GM12878 (cell line): ENCODE measurements around the gene FRMD5. TPM values are rescaled to one million over a fixed set of nuclear protein-coding genes. Genes with fewer than 3 reads are reported as not detected.
A peak's percentile ranks its signal among the peaks of the same experiment; 100 is the strongest.

Source experiments
- CUX1 ChIP-seq: IDR thresholded peaks from 2 replicates; pipeline ENCODE4 v1.6.1; 2012; ENCODE audit warnings: improper control_type of control experiment, low read depth, low read length; ENCODE audit not compliant: insufficient replicate concordance
- E2F4 ChIP-seq: IDR thresholded peaks from 2 replicates; pipeline ENCODE4 v1.6.1; 2012; ENCODE audit warnings: low read depth, low read length, improper control_type of control experiment
- EP300 ChIP-seq, 2 experiments: fragments of 150-350 bp in 1 of 2; IDR thresholded peaks; 2 replicates each; pipeline ENCODE4 v1.6.1; 2011 to 2012; ENCODE audit warnings: low read depth in 2 of 2, low read length in 2 of 2, borderline replicate concordance in 1 of 2, improper control_type of control experiment in 1 of 2, inconsistent platforms in 1 of 2; ENCODE audit not compliant: control insufficient read depth in 1 of 2
- IRF4 ChIP-seq: IDR thresholded peaks from 2 replicates; pipeline ENCODE4 v1.6.1; 2011; ENCODE audit warnings: low read depth, low read length
- KDM1A ChIP-seq: fragments of 200-600 bp; sonication (generic); IDR thresholded peaks from 2 replicates; pipeline ENCODE4 v1.6.1; 2016; ENCODE audit warnings: borderline replicate concordance
- NFYA ChIP-seq: IDR thresholded peaks from 2 replicates; pipeline ENCODE4 v1.6.1; 2011; ENCODE audit warnings: low read depth, mild to moderate bottlenecking, low read length, improper control_type of control experiment, borderline replicate concordance
- NKRF ChIP-seq: fragments of 450-650 bp; conservative IDR thresholded peaks from 2 replicates; pipeline ENCODE4 v1.6.1; 2017; ENCODE audit warnings: mild to moderate bottlenecking, moderate library complexity
- PBX3 ChIP-seq: IDR thresholded peaks from 2 replicates; pipeline ENCODE4 v1.6.1; 2011; ENCODE audit warnings: mild to moderate bottlenecking, low read depth, low read length, moderate library complexity; ENCODE audit not compliant: insufficient replicate concordance
- POLR2AphosphoS2 ChIP-seq: IDR thresholded peaks from 2 replicates; pipeline ENCODE4 v1.6.1; 2011; ENCODE audit warnings: low read depth, mild to moderate bottlenecking, low read length, improper control_type of control experiment, moderate library complexity
- POU2F2 ChIP-seq: IDR thresholded peaks from 3 replicates; pipeline ENCODE4 v1.6.1; 2011; ENCODE audit warnings: low read depth, mild to moderate bottlenecking, low read length, borderline replicate concordance
- PRDM15 ChIP-seq: fragments of 450-650 bp; formaldehyde crosslinking; IDR thresholded peaks from 2 replicates; pipeline ENCODE4 v1.4.0; 2020; ENCODE audit warnings: mild to moderate bottlenecking, moderate library complexity
- RAD51 ChIP-seq: fragments of 450-650 bp; IDR thresholded peaks from 2 replicates; pipeline ENCODE4 v1.6.1; 2016; ENCODE audit warnings: moderate library complexity, mild to moderate bottlenecking, inconsistent platforms
- RCOR1 ChIP-seq: conservative IDR thresholded peaks from 2 replicates; pipeline ENCODE4 v1.6.1; 2012; ENCODE audit warnings: low read depth, low read length, improper control_type of control experiment
- SMC3 ChIP-seq: IDR thresholded peaks from 2 replicates; pipeline ENCODE4 v1.6.1; 2011; ENCODE audit warnings: low read length, improper control_type of control experiment, borderline replicate concordance
- TARDBP ChIP-seq: IDR thresholded peaks from 2 replicates; pipeline ENCODE4 v1.6.1; 2016; ENCODE audit warnings: borderline replicate concordance
- TCF12 ChIP-seq: IDR thresholded peaks from 2 replicates; pipeline ENCODE4 v1.6.1; 2011; ENCODE audit warnings: low read depth, mild to moderate bottlenecking, low read length
- ZNF274 ChIP-seq: IDR thresholded peaks from one replicate; pipeline ENCODE4 v1.8.0; 2011; ENCODE audit not compliant: insufficient read length, insufficient read depth
- polyA plus RNA-seq, 11 experiments: library from polyadenylated mRNA; depleted of rRNA in 4 of 11; unstranded in 6 of 11; stranded (reverse) in 5 of 11; fragments of >200 nt; fragmentation: Nextera tagmentation in 4 of 11; fragmentation: Illumina TruSeq in 1 of 11; extraction: Ambion mirVana in 4 of 11; extraction: Trizol in 1 of 11; gene quantifications; 1 replicate in 1 of 11; 2 replicates in 10 of 11; pipeline versions ENCODE4 v1.2.1 to v1.2.3, GENCODE V29; 2011 to 2016; ENCODE audit warnings: inconsistent platforms in 2 of 11, missing spikeins in 2 of 11, low read depth in 1 of 11
- total RNA-seq, 4 experiments: library from RNA; depleted of rRNA in 3 of 4; stranded (reverse); fragments of >200 nt in 3 of 4; fragmentation: Illumina TruSeq in 1 of 4; extraction: Trizol in 1 of 4; gene quantifications; 2 replicates each; pipeline versions ENCODE4 v1.2.1 to v1.2.3, GENCODE V29; 2013 to 2021

FRMD5 gene
- total and polyA plus RNA-seq, 10 of the 15 experiments (the other 5 are each of a cell fraction or from before 2014, with no cell fraction given) = 0.26 to 6.4 (median 0.68) TPM; not detected in 1

GRCh38 chr15:43903864-43904290 is 291.2 kb downstream of the FRMD5 start (continued):
- no peak for TF ChIP-seq CUX1
- no peak for TF ChIP-seq KDM1A
- TF ChIP-seq TCF12 = no peak
- no peak for TF ChIP-seq EP300 (IDR thresholded peaks at IDR 0.05; ENCODE audit: borderline replicate concordance in 1 of 2, control insufficient read depth in 1 of 2, low read depth in 2 of 2, low read length in 2 of 2)
- TF ChIP-seq ZNF274 = no peak
- no peak for TF ChIP-seq PRDM15 (CRISPR knock-in tag)
- no peak for TF ChIP-seq NKRF
- no peak for TF ChIP-seq RAD51
- no peak for TF ChIP-seq PBX3
- TF ChIP-seq E2F4 = no peak
- no peak for TF ChIP-seq NFYA
- TF ChIP-seq POU2F2 = no peak; the same call in 2 of the 3 replicates
- TF ChIP-seq RCOR1 = no peak
- TF ChIP-seq SMC3 = peak; percentile 95
- TF ChIP-seq POLR2AphosphoS2 = no peak
- no peak for TF ChIP-seq IRF4
- no peak for TF ChIP-seq TARDBP
